ENCODE results near the gene PACSIN2.

- no peak for TF ChIP-seq CTCF (IDR thresholded peaks at IDR 0.05)
- no peak for TF ChIP-seq POLR2A (IDR thresholded peaks at IDR 0.05)
- TF ChIP-seq POLR2AphosphoS5 (IDR thresholded peaks at IDR 0.05): no peak
These were observed 173.5 kb downstream of the PACSIN2 start for GRCh38 chr22:42841444-42841843.
